ENCODE data around the gene ELF4.

ELF4 gene

DNA sequence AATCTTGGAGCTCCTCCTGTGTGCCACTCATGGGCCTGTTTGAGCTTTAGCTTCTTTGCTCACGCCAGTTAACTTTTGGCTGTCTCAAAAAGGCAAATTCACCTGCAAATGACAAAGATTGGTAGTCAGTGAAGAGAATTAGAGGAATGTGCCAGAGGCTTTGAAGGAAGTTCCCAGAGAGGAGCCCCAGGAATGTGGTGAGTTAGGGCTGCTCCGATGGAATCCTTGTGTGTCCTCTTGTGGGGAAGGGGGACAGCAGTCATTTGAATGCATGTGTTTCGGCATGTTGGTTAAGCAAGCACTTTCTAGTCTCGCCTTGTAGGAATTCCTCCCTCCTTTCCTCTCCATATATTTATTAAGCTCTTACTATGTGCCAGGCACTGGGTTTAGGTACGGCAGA lies 62.9 kb downstream of the ELF4 start:
- DNase-seq (ENCODE audit: low spot score), result no peak

DNA sequence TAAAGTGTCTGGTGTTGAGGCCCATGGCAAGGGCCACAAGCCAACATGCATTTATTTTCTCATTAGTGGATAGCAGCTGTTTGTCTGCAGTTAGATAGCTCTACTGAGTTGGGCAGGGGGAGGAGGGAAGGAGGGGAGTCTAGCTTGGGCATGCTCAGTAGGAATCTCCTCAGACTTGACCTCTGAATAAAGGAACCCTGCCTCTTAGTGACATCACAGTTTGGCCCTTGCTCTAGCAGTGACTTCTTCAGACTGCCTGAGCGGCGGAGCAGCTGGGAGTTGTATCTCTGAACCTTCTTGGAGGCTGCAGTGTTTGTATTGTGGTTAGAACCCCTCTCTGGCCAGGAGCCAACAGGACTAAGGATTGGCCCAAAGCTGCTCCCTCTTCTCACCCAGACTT lies 70.5 kb downstream of the ELF4 start:
- DNase-seq (ENCODE audit: low spot score), result no peak

DNA sequence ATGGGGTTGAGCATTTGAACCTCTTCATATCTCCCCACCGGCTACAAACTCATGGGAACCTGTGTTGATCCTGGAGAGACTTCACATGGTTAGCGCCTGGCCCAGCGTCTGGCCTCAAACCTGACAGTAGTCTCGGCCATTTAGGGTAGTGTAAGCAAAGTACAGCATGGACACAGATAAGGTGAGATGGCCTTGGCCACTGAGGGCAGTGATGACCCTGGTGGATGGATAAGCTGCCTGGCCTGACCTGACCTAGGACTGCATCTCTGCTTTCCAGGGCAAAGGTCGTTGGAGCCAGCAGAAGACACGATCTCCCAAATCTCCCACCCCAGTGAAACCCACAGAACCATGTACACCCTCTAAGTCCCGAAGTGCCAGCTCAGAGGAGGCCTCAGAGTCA lies 76.1 kb downstream of the ELF4 start:
- no peak for DNase-seq (ENCODE audit: low spot score)

DNA sequence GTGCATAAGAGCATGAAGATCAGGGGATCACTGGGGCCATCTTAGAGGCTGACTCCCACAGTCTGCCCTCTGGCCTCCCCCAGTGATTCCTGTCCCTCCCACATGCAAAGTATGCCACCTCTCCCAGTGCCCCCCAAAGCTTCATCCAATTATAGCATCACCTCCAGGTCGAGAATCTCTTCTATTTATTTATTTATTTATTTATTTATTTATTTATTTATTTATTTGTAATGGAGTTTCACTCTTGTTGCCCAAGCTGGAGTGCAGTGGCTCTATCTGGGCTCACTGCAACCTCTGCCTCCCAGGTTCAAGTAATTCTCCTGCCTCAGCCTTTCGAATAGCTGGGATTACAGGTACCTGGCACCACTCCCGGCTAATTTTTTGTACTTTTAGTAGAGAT lies 77.7 kb downstream of the ELF4 start:
- DNase-seq (ENCODE audit: low spot score), result no peak

DNA sequence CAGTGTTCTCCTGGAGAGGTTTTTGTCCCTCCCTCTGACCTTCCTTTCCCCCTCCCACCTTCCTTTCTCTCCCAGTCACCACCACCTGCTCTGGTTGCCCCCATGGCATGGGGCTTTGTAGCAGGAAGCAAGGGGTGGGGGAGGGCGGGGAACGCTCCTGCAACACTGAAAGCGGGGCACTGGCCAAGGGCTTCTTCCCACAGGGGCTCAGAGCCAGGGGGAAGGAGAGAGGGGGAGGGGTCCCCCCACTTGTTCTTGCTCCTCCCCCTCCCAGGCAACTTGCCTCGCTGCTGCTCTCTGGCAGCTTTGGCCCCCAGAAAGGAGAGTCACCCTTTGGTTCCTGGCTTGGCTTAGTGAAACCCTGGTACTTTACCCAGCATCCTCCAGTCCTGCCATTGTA lies 79.5 kb downstream of the ELF4 start:
- DNase-seq (ENCODE audit: low spot score), result no peak

DNA sequence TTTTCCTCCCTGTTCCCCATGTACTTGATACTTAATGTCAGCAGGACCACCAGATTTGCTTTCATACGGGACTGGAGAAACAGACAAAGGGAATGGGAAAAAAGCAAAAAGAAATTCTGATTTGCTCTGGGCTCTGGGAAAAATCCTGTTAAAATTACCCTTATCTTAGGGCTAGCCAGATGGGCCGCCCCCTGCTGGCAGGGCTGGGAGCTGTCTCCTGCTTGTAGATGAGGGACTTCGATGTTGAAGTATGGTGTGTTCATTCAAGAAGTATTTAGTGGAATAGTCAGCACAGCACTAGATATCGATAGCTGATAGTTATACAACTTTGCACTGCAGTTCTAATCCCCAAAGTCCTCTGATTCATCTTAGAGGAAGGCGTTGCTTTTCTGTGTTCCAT lies 82.1 kb downstream of the ELF4 start:
- DNase-seq (ENCODE audit: low spot score), result peak; percentile 67

DNA sequence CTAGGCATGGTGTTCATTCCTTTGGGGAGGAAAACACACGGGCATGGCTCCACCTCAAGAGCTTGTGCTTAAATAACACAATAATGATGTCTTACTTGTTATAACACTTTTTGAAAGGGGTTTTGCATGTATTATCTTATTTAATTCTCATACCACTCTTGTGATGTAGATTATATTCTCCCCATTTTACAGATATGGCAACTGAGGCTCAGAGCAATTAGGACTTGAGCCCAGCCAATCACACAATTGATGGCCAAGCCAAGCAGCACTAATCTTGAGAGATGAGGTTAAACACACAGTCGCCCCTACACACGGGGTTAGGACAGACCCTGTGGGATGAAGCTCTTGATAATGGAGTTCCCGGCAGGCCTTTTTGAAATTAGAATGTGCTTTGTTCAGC lies 82.7 kb downstream of the ELF4 start:
- no peak for DNase-seq (ENCODE audit: low spot score)

DNA sequence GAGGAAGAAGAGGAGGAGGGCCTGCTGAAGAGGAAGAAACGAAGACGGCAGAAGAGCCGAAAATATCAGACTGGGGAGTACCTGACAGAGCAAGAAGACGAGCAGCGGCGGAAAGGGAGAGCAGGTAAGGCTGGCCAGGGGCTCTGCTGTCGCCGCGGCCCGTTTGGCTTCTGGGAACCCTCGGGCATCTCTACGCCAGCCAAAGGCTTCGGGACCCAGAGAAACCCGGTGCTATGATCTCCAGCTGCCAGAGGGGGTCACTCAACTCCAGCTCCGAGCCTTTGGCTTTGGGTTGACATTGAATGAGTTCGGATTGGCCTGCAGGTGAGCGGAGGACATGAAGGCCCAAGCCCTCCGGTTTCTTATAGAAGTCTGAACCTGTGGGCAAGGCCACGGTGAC lies 85.0 kb downstream of the ELF4 start:
- DNase-seq (ENCODE audit: low spot score), result no peak

DNA sequence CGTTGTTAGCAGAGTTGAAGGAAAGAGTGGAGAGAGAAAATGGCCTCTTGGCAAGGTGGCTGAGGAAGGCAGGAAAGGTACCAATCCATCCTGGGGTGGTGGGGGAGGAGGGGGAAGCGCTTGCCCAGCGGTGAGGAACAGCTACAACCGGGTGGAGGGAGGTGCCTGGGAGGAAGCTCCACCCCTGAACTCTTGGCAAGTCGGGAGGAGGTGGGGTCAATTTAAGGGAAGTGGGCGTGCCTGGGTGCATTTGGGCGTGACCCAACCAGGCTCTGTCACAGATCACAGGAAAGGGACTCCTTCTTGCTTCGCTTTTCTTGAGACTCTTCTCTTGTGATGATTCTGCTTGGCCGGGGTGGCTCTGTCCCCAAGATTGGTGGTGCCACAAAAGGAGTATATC lies 86.2 kb downstream of the ELF4 start:
- DNase-seq (ENCODE audit: low spot score), result peak; percentile 84

DNA sequence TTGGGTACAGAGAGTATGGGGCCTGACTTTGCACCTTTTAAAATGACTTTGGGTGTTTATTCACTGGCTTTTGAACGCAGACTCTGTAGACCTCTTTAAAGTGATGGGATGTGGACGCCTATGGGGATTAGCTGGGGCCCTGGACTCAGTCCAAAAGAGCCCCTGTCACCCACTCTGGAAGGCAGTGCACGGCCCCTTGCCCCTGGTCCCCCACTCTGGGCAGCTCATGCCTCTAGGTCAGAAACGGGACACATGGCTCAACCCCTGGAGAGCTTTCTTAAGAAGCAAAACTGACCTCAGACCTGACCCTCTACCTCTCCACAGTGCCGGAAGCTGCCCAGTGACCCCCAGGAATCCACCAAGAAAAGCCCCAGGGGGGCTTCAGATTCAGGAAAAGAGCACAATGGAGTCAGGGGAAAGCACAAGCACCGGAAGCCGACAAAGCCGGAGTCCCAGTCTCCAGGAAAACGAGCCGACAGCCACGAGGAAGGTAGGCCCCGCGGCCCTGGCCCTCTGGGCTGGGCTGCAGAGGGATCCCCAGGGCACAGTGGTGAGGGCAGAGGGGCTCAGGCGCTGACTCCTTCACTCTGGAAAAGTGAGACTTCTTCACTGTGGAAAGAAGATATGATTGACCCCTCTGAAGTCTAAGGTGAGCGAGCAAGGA lies 89.5 kb downstream of the ELF4 start:
- no peak for DNase-seq (ENCODE audit: low spot score)

DNA sequence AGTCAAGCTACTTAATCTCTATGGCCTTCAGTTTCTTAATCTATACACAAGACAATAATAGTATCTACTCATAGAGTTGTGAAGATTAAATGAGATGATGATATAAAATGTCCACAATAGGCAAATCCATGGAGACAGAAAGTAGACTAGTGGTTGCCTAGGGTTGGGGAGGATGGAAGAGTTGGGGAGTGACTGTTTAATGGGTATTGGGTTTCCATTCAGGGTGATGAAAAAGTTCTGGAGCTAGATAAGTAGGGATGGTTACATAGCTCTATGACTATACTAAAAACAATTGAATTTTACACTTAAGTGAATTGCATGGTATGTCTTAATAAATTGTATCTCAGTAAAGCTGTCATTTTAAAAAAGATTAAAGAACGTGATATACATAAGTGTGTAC lies 92.2 kb downstream of the ELF4 start:
- DNase-seq (ENCODE audit: low spot score), result no peak

DNA sequence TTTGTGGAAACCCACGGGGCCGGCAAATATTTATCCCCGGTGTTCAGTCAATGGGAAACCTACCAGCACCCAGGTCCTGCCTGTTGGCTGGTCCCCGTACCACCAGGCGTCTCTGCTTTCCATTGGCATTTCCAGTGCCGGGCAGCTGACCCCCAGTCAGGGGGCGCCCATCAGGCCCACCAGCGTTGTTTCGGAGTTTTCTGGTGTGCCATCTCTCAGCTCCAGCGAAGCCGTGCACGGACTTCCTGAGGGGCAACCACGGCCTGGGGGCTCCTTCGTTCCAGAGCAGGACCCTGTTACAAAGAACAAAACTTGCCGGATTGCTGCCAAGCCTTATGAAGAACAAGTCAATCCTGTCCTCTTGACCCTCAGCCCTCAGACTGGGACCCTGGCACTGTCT lies 95.1 kb downstream of the ELF4 start:
- no peak for DNase-seq (ENCODE audit: low spot score)
